ENCODE results near the gene GTF2H2. TPM values are rescaled to one million over a fixed set of nuclear protein-coding genes. Genes with fewer than 3 reads are reported as not detected.
"Not testable (repeated sequence)": the region's sequence is repeated elsewhere in the genome, so short reads cannot be mapped to it uniquely, and the experiment has no call there.

GTF2H2 gene
- total RNA-seq: 7.8 and 9.1 TPM in 2 replicates

DNA sequence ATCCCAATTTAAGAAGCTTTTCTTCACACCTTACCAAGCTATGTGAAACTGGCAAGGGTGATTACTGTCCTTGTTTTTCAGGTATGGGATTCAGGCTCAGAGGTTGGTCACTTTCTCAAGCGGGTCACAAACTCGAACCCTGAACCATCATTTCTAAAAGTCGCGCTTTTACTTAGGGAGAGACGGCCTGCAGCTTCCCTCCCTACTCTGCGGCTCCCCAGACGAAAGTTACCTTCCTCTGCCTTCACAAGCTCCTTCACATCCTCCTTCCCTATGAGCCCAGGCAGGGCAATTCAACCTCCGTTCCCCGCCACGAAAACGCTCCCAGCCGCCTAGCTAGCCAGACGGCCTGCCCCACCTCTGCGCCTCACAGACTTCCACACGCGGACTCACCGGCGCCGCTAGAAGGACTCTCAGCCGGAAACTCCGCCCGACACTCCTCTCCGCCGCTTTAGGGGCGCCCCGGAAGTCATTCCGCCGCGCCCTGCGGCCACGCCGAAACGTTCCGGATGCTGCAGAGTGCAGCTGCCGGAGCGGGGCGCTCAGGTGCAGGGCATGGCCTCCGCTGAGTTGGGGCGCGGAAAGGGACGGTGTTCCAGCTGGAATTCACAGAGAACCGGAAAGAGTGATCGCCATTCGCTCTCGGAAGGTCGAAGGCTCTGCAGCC is at the start of gene GTF2H2:
Gene GTF2H2, minus strand, starts transcription at position 415 of the 667 bp plus-strand sequence. CDS start 4,913 bp downstream, outside the sequence.
- DNase-seq (ENCODE audit: low read depth in 2 of 2): not testable (repeated sequence)

DNA sequence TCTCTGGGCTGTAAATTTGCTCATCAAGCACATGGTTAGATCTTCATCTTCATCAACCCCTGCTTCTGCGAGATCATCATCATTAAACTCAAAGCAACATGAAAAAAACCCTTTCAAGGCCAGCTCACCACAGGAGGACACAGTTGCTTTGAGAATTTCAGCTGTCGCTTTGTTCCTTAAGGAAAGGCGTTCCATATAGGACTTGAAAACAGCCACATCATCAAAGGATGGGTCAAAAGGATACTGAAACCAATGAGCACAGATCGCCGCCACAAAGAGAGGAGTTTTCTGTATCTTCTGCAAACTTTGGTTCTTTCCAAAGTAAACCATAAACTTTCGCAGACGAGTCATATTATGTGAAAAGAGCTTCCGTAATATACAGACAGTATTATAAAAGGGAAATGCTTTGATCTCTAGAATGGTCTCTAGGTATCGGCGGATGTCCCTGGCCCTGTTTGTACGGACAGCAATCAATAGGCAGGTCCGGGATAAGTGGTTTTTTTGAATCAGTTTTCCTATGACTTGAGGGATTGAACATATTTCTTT is 42.3 kb upstream of the GTF2H2 start:
- DNase-seq (ENCODE audit: low read depth in 2 of 2): not testable (repeated sequence)

DNA sequence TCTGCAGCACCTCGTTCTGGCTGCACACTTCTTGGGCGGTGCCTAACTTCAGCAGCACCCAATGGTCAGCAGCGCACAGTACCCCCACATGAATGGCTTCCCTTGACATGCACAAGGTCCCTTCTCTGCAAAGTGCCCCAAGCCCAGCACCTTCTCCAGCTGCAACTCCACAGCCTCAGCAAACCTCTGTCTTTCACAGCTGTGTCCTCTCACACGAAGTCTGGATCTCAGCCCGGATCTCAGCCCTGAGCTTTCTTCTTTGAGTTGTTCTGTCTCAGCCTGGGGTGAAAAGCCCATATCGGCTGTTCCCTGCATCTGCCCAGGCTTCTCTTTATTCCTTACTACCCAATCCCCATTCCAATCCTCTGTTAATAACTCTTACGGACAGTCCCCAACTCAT is 32.5 kb upstream of the GTF2H2 start:
- not testable (repeated sequence) for DNase-seq (ENCODE audit: low read depth in 2 of 2)

DNA sequence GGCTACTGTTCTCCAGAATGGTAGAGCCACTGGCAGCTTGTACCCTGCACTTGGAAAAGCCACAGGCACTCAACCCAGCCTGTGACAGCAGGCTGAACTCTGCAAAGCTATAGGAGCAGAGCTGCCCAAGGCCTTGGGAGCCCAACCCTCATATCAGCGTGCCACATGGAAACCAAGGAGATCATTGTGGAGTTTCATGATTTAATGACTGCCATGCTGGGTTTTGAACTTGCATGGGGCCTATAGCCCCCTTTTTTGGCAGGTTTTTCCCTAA is 30.4 kb upstream of the GTF2H2 start:
- DNase-seq (ENCODE audit: low read depth in 2 of 2): not testable (repeated sequence)

DNA sequence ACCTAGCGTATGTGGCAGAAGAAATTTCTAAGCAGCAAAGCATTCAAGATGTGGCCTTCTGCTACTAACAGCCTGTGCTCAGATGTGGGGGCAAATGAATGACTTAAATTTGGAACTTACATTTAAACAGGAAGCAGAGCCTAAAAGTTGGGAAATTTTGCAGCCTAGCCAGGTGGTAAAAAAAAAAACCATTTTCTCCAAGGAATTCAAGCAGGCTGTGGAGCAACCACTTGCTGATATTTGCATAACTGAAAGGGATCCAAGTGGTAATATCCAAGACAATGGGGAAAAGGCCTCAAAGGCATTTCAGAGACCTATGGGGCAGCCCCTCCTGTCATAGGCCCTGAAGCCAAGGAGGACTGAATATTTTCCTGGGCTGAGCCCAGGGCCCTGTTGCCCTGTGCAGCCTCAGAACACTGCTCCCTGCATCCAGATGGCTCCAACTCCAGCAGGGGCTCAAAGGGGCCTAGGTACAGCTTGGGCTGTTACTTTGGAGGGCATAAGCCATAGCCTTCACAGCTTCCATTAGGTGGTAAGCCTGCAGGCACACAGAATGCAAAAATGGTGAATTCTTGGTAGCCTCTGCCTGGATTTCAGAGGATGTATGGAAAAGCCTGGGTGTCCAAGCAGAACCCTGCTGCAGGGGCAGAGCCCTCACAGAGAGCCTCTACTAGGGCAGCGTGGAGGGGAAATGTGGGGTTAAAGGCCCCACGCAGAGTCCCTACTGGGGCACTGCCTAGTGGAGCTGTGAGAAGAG is 29.9 kb upstream of the GTF2H2 start:
- DNase-seq (ENCODE audit: low read depth in 2 of 2): not testable (repeated sequence)

DNA sequence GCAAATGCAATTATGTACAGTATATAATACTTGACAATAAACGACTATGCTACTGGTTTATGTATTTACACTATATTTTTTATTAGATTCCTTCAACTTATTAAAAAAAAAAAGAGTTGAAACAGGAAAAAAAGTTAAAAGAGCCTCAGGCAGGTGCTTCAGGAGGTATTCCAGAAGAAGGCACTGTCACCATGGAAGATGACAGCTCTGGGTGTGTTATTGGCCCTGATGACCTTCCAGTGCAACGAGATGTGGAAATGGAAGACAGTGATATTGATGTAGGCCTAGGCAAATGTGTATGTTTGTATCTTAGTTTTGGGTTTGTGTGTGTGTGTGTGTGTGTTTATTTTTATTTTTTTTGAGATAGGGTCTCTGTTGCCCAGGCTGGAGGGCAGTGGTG is 22.3 kb upstream of the GTF2H2 start:
- not testable (repeated sequence) for DNase-seq (ENCODE audit: low read depth in 2 of 2)

DNA sequence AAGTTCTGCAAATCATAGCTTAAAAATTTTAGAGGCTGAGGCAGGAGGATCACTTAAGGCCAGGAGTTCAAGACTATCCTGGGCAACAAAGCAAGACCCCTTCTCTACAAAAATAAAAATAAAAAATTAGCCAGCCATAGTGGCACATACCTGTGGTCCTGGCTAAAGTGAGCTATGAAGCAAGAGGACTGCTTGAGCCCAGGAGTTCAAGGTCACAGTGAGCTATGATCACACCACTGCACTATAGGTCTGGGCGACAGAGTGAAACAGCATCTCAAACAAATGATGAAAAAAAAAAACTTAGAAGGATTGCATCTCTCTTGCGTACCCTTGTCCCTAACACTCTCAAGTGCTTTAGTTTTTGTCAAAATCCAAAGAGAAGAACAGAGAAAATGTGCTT is 21.3 kb upstream of the GTF2H2 start:
- DNase-seq (ENCODE audit: low read depth in 2 of 2): not testable (repeated sequence)

DNA sequence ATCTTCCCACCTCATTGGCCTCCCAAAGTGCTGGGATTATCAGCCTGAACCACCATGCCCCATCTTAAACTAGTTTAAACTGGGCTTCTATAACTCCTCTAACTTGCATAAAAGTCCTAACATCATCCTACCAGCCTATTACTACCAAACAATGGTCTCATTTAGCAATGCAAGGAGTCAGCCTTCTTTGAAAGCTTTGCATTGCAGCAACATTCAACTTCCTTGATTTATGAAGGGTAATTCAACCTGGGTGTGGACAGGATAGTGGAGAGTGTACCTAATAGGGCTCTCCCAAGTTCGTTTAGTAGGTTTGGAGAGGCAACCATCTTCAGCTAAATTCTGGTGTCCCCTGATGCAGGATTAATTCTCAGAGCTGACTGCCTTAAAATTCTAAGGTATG is 18.7 kb upstream of the GTF2H2 start:
- not testable (repeated sequence) for DNase-seq (ENCODE audit: low read depth in 2 of 2)

DNA sequence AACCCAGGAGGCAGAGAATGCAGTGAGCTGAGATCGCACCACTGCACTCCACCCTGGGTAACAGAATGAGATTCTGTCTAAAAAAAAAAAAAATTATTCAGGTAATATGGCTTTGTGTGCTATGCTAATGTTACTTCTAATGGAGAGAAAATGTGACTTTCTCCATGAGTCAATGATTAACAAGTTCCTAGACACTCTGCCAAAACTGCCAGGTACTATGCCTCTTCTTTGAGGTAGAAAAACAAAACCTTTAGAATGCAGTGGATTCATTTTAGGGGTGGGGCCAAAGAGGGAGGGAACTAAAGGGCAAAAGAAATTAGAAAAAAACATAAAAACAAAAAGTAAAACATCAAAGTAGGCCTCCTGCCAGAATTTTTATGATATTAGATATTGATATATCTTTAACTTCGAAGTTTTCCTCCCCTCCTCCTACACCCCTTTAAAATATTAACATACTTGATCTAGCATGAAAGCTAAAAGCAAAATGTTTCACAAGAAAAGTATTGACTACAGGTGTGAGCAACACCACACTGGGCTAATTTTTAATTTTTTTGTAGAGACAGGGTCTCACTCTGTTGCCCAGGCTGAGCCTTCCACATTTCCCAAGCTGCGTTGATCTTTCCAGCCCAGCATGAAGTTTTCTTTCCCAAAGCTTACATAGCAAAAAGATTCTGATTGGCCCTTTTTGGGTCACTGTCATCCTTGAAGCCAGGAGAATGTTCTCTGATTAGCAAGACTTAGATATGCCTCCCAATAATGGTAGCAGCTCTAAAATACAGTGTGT is 17.0 kb upstream of the GTF2H2 start:
- not testable (repeated sequence) for DNase-seq (ENCODE audit: low read depth in 2 of 2)

DNA sequence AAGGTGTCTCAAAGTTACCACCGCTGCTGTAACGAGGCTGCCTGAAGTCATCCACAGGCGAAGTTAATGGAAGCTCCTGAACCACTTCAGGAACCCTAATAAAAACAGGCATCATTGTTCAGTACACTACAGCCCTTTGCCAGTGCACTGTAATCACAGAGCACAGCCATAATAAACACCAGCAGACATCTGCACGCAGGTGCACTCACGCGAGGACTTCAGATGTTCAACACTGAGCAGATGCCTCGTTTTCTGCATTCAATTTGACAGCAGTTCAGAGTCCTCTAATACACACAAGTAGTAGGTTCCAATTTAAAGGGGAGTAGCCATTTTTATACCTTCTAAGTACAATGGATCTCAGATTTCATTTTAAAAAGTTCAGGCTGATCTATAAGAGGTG is 15.4 kb upstream of the GTF2H2 start:
- not testable (repeated sequence) for DNase-seq (ENCODE audit: low read depth in 2 of 2)

DNA sequence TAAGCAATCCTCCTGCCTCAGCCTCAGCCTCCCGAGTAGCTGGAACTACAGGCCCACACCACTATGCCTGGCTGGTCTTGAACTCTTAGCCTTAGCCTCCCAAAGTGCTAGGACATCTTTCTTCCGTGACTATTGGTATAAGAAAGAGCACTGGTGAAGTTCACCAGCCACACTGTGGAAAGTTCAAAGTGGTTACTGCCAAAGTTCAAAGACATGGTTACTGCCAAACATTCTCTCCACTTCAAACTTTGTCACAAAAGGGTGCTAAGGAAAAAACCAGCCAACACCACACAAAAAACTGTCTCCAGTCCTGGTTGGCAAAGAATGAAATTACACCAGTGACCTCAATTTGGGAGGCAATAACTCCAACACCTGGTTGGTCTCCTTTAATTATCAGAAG is 14.9 kb upstream of the GTF2H2 start:
- DNase-seq (ENCODE audit: low read depth in 2 of 2): not testable (repeated sequence)

DNA sequence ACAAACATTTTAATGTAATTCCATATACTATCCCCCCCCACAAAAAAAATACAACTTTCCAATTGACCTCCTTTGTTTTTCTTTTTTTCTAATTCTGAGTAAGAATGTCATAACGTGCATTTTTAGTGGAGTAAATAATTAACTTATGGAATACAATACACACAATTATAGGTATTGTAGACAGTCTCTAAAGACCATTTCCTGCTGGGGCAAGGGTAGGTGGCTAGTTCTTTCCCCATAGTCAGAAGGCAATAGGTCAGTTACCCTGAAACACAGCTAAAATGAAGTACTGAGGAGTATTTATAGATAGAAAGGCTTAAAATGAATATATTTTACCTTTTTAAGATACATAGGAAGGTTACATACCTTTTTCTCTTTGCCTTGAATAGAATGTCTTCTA is 6.2 kb downstream of the GTF2H2 start:
- DNase-seq (ENCODE audit: low read depth in 2 of 2): not testable (repeated sequence)

DNA sequence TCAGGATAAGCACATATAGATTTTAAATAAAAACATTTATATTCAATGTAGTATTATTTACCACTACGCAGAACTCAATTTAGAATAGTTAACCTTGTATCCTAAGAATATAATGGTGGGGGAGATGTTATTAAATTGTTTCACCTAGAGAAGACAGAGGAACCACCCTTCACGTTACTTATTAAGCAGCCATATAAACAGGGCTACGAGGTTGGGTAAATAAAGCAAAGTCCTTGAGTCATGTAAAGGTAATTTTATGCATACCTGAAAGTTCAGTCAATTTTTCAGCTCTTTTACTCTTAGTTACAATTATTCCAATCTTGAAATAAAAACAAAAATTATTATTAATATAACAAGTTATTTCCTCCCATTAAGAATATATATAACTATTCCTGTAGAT is 8.1 kb downstream of the GTF2H2 start:
- DNase-seq (ENCODE audit: low read depth in 2 of 2): not testable (repeated sequence)

DNA sequence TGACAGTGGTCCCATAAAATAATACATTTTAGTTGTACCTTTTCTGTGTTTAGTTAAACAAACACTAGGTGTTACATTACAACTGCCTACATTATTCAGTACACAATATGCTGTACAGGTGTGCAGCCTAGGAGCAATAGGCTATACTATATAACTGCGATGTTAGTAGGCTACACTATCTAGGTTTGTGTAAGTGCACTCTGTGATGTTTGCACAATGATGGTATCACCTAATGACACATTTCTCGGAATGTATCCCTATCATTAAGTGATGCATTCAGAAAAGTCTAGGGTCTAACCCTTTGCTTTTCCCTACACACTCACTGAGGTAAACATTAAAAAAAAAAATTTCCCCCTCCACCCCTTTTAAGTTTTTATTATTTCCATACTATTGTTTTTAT is 22.7 kb downstream of the GTF2H2 start:
- DNase-seq (ENCODE audit: low read depth in 2 of 2): not testable (repeated sequence)

DNA sequence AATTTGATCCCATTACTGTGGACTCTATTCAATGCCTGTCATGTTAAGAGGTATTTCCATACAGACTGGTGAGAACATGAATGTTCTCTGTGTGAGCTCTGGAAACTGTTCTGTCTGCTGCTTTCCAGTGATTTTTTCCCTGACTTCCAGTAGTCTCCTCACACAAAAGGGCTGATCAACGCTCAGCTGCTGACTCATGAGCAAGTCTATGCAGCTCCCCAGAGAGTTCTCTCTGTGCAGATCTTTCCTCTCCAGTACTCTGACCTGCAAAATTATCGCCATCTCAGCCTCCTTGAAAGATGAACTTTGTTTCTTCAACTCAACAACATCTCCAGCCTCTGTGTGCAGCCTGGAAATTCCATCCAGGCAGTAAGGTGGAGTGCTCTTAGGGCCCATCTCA is 23.3 kb downstream of the GTF2H2 start:
- DNase-seq (ENCODE audit: low read depth in 2 of 2): not testable (repeated sequence)

DNA sequence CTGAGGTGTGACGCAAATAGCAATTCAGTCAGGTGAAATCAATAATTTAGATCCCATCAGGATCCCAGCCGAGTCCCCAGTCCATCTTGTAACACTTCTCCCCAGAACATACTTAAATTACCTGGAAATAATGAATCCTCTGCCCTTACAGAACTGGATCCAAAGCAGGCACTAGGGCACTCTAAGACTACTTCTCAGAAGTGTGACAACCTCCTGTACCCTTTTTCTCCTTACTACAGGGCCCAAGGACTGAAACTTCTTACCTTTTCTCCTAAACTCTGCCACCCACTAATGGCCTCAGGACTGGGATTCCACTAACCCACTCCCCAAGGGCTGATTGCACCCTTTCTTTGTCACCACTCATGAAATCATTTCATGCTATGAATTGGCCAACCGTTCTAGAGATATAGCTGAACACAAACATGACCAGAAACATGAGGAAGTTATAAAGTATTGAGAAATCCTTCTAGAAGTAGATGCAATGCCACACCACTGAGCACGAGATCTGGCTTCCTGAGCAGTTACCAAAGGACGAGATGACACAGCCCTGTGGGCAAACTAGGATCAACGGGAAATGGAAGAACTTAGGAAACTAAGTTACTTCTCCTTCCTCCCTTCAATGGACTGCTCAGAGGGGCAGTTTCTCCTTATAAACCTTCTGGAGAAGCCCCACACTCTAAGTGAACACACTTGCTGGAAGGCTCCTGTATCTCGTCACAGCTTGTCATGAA is 36.3 kb downstream of the GTF2H2 start:
- not testable (repeated sequence) for DNase-seq (ENCODE audit: low read depth in 2 of 2)

DNA sequence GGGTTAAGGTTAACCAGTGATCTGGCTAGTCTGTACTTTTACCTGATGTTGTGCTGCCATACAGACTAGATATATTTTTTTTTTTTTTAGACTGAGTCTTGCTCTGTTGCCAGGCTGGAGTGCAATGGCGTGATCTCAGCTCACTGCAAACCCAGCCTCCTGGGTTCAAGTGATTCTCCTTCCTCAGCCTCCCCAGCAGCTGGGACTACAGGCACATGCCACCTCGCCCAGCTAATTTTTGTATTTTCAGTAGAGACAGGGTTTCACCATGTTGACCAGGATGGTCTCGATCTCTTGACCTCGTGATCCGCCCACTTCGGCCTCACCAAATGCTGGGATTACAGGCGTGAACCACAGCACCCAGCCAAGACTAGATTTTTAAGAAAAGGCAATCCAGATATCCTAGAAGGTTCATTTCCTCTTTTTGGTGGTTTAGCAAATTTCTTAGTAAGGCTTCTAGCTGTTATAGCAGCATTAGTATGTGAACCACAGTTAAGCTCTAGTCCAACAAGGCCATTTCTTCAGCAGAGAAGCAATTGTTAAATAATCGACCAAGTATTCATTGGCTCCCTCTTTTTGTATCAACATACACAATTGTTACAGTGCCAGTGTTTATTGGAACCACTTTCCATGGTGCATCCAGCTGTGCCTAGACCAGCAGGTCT is 42.1 kb downstream of the GTF2H2 start, which contains the start of gene NAIP:
Gene NAIP, minus strand, starts transcription at position 51 of the 665 bp plus-strand sequence. CDS start 12,424 bp downstream, outside the sequence.
- DNase-seq (ENCODE audit: low read depth in 2 of 2): not testable (repeated sequence)

DNA sequence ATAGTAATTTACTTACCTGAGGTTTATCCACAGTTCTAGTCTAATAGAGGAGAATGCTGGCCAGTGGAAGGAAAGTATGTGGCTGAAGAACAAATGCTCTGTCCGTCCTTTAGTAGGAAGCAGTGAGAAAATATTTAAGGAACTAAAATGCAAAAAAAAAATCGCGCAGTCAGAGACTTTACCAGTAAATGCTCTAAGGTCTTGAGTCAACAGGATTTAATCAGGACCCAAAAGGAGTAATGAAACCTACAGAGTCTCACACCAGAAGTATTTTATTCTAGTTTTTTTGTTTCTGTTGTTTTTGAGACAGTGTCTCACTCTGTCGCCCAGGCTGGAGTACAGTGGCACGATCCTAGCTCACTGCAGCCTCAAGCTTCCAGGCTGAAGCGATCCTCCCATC is 46.8 kb downstream of the GTF2H2 start:
- DNase-seq (ENCODE audit: low read depth in 2 of 2): not testable (repeated sequence)

DNA sequence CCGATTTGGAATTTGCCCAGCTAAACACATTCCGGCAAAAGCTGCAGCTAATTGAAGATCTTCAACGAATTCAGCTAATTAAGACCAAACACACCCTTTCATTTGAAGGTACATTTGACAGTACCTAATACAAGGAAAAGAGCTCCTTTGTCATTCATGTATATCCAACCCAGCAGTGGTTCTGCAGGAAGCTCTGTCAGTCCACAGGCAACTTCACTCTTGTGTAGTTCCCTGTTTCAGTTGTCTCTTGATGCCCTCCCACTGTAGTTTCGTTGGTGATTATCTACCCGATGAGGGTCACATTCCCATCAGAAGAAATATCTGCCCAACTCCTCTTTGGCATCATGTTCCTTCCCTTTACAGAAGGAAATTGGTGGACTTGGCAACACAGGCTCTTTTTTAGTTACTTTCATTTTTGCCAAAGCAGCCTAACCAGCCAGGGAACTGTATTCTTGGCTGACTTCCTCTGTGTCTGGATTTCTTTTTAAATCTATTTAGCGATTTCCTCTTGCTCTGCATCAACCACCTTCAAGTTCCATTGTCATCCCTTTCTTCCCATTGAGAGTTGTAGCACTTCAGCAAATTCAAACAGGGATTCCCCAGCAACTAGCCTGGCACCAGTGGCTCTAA is 49.0 kb downstream of the GTF2H2 start:
- DNase-seq (ENCODE audit: low read depth in 2 of 2): not testable (repeated sequence)

DNA sequence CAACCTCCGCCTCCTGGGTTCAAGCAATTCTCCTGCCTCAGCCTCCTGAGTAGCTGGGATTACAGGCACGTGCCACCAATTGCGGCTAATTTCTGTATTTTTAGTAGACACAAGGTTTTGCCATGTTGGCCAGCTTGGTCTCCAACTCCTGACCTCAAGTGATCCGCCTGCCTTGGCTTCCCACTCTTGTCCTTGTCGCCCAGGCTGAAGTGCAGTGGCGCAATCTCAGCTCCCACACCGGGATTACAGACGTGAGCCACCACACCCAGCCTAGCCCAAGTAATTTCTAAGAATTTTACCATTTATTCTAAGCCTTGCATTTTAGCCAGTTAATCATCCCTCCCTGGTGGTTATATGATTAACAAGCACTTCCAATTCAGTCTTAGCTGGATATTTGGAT is 53.3 kb downstream of the GTF2H2 start:
- no peak for DNase-seq (ENCODE audit: low read depth in 2 of 2)
